ENCODE measurements around the gene NBAS.
"Not testable (repeated sequence)": the region's sequence is repeated elsewhere in the genome, so short reads cannot be mapped to it uniquely, and the experiment has no call there.

Gene NBAS

GRCh38 chr2:15557887-15558311, 3.2 kb downstream of the NBAS start:
- DNase-seq = no peak

- no peak for DNase-seq
Observed at GRCh38 chr2:15556311-15556930, 4.7 kb downstream of the NBAS start.

GRCh38 chr2:15555760-15556193, 5.4 kb downstream of the NBAS start:
- DNase-seq = no peak

- no peak for DNase-seq
Observed at GRCh38 chr2:15554525-15555218, 6.5 kb downstream of the NBAS start.

GRCh38 chr2:15553951-15554350, 7.2 kb downstream of the NBAS start:
- no peak for DNase-seq

GRCh38 chr2:15553519-15553918, 7.6 kb downstream of the NBAS start:
- DNase-seq = no peak

- no peak for DNase-seq
Observed at GRCh38 chr2:15548974-15549373, 12.2 kb downstream of the NBAS start.

GRCh38 chr2:15547115-15547876, 13.8 kb downstream of the NBAS start:
- no peak for DNase-seq

- DNase-seq = no peak
Observed at GRCh38 chr2:15546297-15547098, 14.6 kb downstream of the NBAS start.

GRCh38 chr2:15544227-15544626, 16.9 kb downstream of the NBAS start:
- no peak for DNase-seq

- DNase-seq = no peak
Observed at GRCh38 chr2:15543541-15543940, 17.6 kb downstream of the NBAS start.

- no peak for DNase-seq
Observed at GRCh38 chr2:15543053-15543452, 18.1 kb downstream of the NBAS start.

- not testable (repeated sequence) for DNase-seq
Observed at GRCh38 chr2:15542269-15542668, 18.9 kb downstream of the NBAS start.

GRCh38 chr2:15540523-15540922, 20.6 kb downstream of the NBAS start:
- DNase-seq = not testable (repeated sequence)

GRCh38 chr2:15539999-15540398, 21.1 kb downstream of the NBAS start:
- DNase-seq = no peak

- DNase-seq = no peak
Observed at GRCh38 chr2:15538792-15539191, 22.3 kb downstream of the NBAS start.

- DNase-seq = no peak
Observed at GRCh38 chr2:15533860-15534480, 27.2 kb downstream of the NBAS start.

GRCh38 chr2:15532996-15533395, 28.1 kb downstream of the NBAS start:
- DNase-seq = no peak

GRCh38 chr2:15531095-15531854, 29.9 kb downstream of the NBAS start:
- no peak for DNase-seq

- peak; percentile 9 for DNase-seq
Observed at GRCh38 chr2:15527074-15527739, 33.9 kb downstream of the NBAS start.

GRCh38 chr2:15521641-15522181, 39.4 kb downstream of the NBAS start:
- no peak for DNase-seq
